Endothelial cell of umbilical vein (primary cell): ENCODE data around the gene PLEKHM2. TPM values are rescaled to one million over a fixed set of nuclear protein-coding genes. Genes with fewer than 3 reads are reported as not detected.

ENCODE experiments used
- BruUV-seq: library from RNA; stranded (reverse); fragments of 400-500 nt; replicated peaks from 2 replicates; lab custom pipeline; 2021; lab: Mats Ljungman, UMichigan
- CTCF ChIA-PET: fragments of 300-600, 350-600 bp; sonication (Branson Sonifier 250); formaldehyde crosslinking; loops from one replicate; lab custom pipeline; 2021; ENCODE audit warnings: antibody characterized with exemption, inconsistent platforms; lab: Charles Lee
- POLR2A ChIA-PET: fragments of 300-600, 350-600 bp; sonication (Branson Sonifier 250); formaldehyde crosslinking; loops from one replicate; lab custom pipeline; 2021; ENCODE audit warnings: antibody characterized with exemption, inconsistent platforms; lab: Charles Lee
- DNase-seq: peaks from one replicate; pipeline ENCODE4 v3.0.0-alpha.2; 2011; ENCODE audit warnings: low read depth, low spot score
- FAIRE-seq: peaks from 2 replicates; lab custom pipeline; 2011; peaks lifted over from hg19 to GRCh38; lab: Jason Lieb, UNC
- H2AFZ ChIP-seq: 2 replicates; pipeline ENCODE4 v1.6.0; 2012; ENCODE audit warnings: low read depth, low read length, control low read depth, inconsistent platforms
- H3K27ac ChIP-seq: 2 replicates; pipeline ENCODE4 v1.5.1; 2011; ENCODE audit warnings: low read depth, mild to moderate bottlenecking, control low read depth, low read length, moderate library complexity; ENCODE audit not compliant: insufficient read depth
- H3K27me3 ChIP-seq, 2 experiments: 2 replicates each; pipeline versions ENCODE4 v1.6.0 to v1.6.1; 2011; ENCODE audit warnings: low read length in 2 of 2, mixed read lengths in 1 of 2; ENCODE audit not compliant: control insufficient read depth in 2 of 2, insufficient read depth in 2 of 2
- H3K36me3 ChIP-seq, 2 experiments: 2 replicates in 1 of 2; 3 replicates in 1 of 2; pipeline ENCODE4 v1.5.1; 2011; ENCODE audit warnings: low read length in 2 of 2, mild to moderate bottlenecking in 1 of 2, moderate library complexity in 1 of 2; ENCODE audit not compliant: control insufficient read depth in 2 of 2, insufficient read depth in 2 of 2; ENCODE audit errors: extremely low read depth in 1 of 2
- H3K4me1 ChIP-seq: 3 replicates; pipeline ENCODE4 v1.5.1; 2011; ENCODE audit warnings: mild to moderate bottlenecking, low read length; ENCODE audit not compliant: control insufficient read depth, insufficient read depth; ENCODE audit errors: extremely low read depth
- H3K4me2 ChIP-seq: 2 replicates; pipeline ENCODE4 v1.6.1; 2011; ENCODE audit warnings: low read length, control low read depth, mixed read lengths; ENCODE audit not compliant: insufficient read depth
- H3K4me3 ChIP-seq, 3 experiments: fragments of 200-600 bp in 1 of 3; sonication (generic), shearing (Covaris generic) in 1 of 3; replicated peaks in 1 of 3; 2 replicates each; pipeline ENCODE4 v1.5.1; 2011 to 2016; ENCODE audit warnings: control low read depth in 3 of 3, low read length in 3 of 3, mild to moderate bottlenecking in 2 of 3, inconsistent platforms in 1 of 3, low read depth in 1 of 3, moderate library complexity in 1 of 3; ENCODE audit not compliant: insufficient read depth in 1 of 3
- H3K79me2 ChIP-seq: 2 replicates; pipeline ENCODE4 v1.6.0; 2012; ENCODE audit warnings: low read length, inconsistent platforms; ENCODE audit not compliant: control insufficient read depth, insufficient read depth
- H3K9ac ChIP-seq: replicated peaks from 2 replicates; pipeline ENCODE3; 2011; ENCODE audit warnings: low read length, control low read depth; ENCODE audit not compliant: insufficient read depth; ENCODE audit errors: extremely low read depth
- H3K9me1 ChIP-seq: replicated peaks from 3 replicates; pipeline ENCODE4 v1.6.0; 2011; ENCODE audit warnings: mild to moderate bottlenecking, low read length; ENCODE audit not compliant: control insufficient read depth, insufficient read depth; ENCODE audit errors: extremely low read depth
- H3K9me3 ChIP-seq: replicated peaks from 2 replicates; pipeline ENCODE4 v1.5.1; 2012; ENCODE audit warnings: low read length, inconsistent platforms; ENCODE audit not compliant: control insufficient read depth, insufficient read depth
- H4K20me1 ChIP-seq: replicated peaks from 2 replicates; pipeline ENCODE3; 2011; ENCODE audit warnings: mild to moderate bottlenecking, low read length; ENCODE audit not compliant: control insufficient read depth, insufficient read depth; ENCODE audit errors: extremely low read depth
- EZH2 ChIP-seq: IDR thresholded peaks from 2 replicates; pipeline ENCODE4 v1.6.1; 2012; ENCODE audit warnings: borderline replicate concordance, low read depth, mild to moderate bottlenecking, moderate library complexity, low read length, inconsistent platforms; ENCODE audit not compliant: severe bottlenecking
- FOS ChIP-seq: IDR thresholded peaks from 2 replicates; pipeline ENCODE4 v1.6.1; 2011; ENCODE audit warnings: mild to moderate bottlenecking, low read length, moderate library complexity, borderline replicate concordance; ENCODE audit not compliant: insufficient read depth
- GATA2 ChIP-seq: IDR thresholded peaks from 2 replicates; pipeline ENCODE4 v1.7.0; 2011; ENCODE audit warnings: low read depth, mild to moderate bottlenecking, moderate library complexity, mixed read lengths, low read length; ENCODE audit not compliant: insufficient read length, insufficient read depth
- JUN ChIP-seq: IDR thresholded peaks from 2 replicates; pipeline ENCODE4 v1.6.1; 2011; ENCODE audit warnings: borderline replicate concordance, low read depth; ENCODE audit not compliant: insufficient read length, insufficient read depth
- MYC ChIP-seq: IDR thresholded peaks from one replicate; pipeline ENCODE4 v1.6.1; 2011; ENCODE audit warnings: mild to moderate bottlenecking, low read depth, low read length
- POLR2A ChIP-seq: IDR thresholded peaks from 2 replicates; pipeline ENCODE4 v1.6.1; 2012; ENCODE audit warnings: low read depth, mild to moderate bottlenecking, control low read depth, low read length
- POLR2AphosphoS5 ChIP-seq: IDR thresholded peaks from 2 replicates; pipeline ENCODE4 v1.6.1; 2012; ENCODE audit warnings: low read depth, mild to moderate bottlenecking, control low read depth, low read length, moderate library complexity; ENCODE audit not compliant: insufficient read depth
- dilution Hi-C: fragments of 300-500 bp; cut with MboI; formaldehyde crosslinking; loops from one replicate; pipeline ENCODE4 v1.15.0; 2019; ENCODE audit warnings: low sequenced_read_pairs; ENCODE audit not compliant: extremely low pct_ligation_motif_present
- intact Hi-C: fragments of 100-400 bp; cut with micrococcal nuclease; formaldehyde crosslinking; loops from one replicate; pipeline ENCODE4 v1.10.0; 2022
- polyA plus RNA-seq, 4 experiments: library from polyadenylated mRNA; depleted of rRNA in 3 of 4; stranded (reverse) in 3 of 4; unstranded in 1 of 4; fragments of >200 nt; gene quantifications; 2 replicates each; pipeline versions ENCODE4 v1.2.1 to v1.2.3, GENCODE V29; 2011 to 2012; ENCODE audit warnings: missing spikeins in 1 of 4
- total RNA-seq: library from RNA; stranded (reverse); gene quantifications from 2 replicates; pipeline ENCODE4 v1.2.3, GENCODE V29; 2021
- TF ChIP-seq, protein P1 (sequence below), 2 donors: IDR thresholded peaks; 1 replicate in 1 of 2; 2 replicates in 1 of 2; pipeline ENCODE4 v1.5.1; 2011; ENCODE audit warnings: low read length in 2 of 2, mild to moderate bottlenecking in 2 of 2, moderate library complexity in 2 of 2, control low read depth in 1 of 2, inconsistent platforms in 1 of 2, low read depth in 1 of 2; ENCODE audit not compliant: insufficient read depth in 1 of 2; ENCODE audit errors: extremely low read depth in 1 of 2
- TF ChIP-seq, protein P2 (sequence below): IDR thresholded peaks from 2 replicates; pipeline ENCODE4 v1.6.1; 2011; ENCODE audit not compliant: insufficient read depth, insufficient read length

Gene PLEKHM2
- total and polyA plus RNA-seq, 2 donors (not counting 3 experiments of a cell fraction or from before 2014, with no cell fraction given), result 60.6 to 67.5 TPM

DNA sequence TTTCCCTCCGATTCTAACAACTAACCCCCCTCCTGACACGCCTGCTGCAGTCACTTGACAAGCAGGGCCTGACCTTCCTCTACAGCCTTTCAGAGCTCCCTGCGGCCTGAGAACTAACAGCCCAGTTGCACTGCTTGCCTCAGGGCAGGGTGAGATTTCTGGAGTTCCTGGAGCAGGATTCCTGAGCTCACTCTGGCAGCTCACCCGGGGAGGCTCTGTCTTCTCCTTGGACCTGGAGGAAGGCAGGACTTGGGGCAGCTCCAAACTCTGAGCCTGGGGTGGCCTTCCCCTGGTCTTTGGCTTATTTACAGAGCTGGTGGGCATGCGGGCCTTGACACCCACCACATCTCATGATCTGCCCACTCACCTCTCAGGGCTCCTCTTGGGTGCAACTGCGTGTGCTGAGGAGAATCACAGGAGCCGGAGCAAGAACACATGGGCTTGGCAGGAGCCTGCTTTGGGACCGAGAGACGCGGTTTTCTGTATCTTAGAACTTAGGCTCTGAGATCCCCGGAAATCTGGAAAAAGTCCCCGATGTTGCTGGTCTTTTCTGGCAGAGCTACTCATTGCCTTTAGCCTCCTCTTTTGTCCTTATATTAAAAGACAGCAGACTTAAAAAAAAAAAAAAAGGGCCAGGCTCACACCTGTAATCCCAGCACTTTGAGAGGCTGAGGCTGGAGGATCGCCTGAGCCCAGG lies 38.9 kb downstream of the PLEKHM2 start:
- Histone ChIP-seq H3K9me1 (no peaks in the 10 kb centered on the region), H3K4me2 (no peak overlapping the region), H4K20me1 (no peaks in the 10 kb centered on the region), H3K79me2 (no peaks in the 10 kb centered on the region), H2AFZ (no peak overlapping the region), H3K27ac (no peak overlapping the region), H3K27me3 (no peaks in the 10 kb centered on the region), H3K4me1 (no peaks in the 10 kb centered on the region), H3K9me3 (no peaks in the 10 kb centered on the region), H3K36me3 (peaks cover 9 to 54% of the 10 kb centered on the region in 2 experiments), H3K9ac (no peak overlapping the region), H3K4me3 (no peak overlapping the region)
- no TSS peak for BruUV-seq
- dilution Hi-C loops, result no loop called here
- CTCF ChIA-PET, result interaction anchor here (1.1 to 1.7 kb wide), 2 partner anchors 9 to 18 kb away, joined by 3 to 6 read pairs; no protein-coding TSS in a partner anchor
- DNase-seq (no peak), FAIRE-seq (no peak)
- TF ChIP-seq JUN, result no peak
- TF ChIP-seq, protein P1, sequence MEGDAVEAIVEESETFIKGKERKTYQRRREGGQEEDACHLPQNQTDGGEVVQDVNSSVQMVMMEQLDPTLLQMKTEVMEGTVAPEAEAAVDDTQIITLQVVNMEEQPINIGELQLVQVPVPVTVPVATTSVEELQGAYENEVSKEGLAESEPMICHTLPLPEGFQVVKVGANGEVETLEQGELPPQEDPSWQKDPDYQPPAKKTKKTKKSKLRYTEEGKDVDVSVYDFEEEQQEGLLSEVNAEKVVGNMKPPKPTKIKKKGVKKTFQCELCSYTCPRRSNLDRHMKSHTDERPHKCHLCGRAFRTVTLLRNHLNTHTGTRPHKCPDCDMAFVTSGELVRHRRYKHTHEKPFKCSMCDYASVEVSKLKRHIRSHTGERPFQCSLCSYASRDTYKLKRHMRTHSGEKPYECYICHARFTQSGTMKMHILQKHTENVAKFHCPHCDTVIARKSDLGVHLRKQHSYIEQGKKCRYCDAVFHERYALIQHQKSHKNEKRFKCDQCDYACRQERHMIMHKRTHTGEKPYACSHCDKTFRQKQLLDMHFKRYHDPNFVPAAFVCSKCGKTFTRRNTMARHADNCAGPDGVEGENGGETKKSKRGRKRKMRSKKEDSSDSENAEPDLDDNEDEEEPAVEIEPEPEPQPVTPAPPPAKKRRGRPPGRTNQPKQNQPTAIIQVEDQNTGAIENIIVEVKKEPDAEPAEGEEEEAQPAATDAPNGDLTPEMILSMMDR (IDR thresholded peaks at IDR 0.05; ENCODE audit: extremely low read depth in 1 of 2, insufficient read depth in 1 of 2, low read depth in 1 of 2, low read length in 2 of 2), result no peak
- TF ChIP-seq POLR2A, result no peak
- TF ChIP-seq FOS, result no peak
- no peak for TF ChIP-seq EZH2
- no peak for TF ChIP-seq GATA2
- TF ChIP-seq MYC, result no peak
- TF ChIP-seq, protein P2, sequence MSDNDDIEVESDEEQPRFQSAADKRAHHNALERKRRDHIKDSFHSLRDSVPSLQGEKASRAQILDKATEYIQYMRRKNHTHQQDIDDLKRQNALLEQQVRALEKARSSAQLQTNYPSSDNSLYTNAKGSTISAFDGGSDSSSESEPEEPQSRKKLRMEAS, result no peak
- no peak for TF ChIP-seq POLR2AphosphoS5
- intact Hi-C loops, result no loop called here
- POLR2A ChIA-PET, result no interaction called here
